Spleen (tissue), 11 donors: ENCODE data around the gene SLC35E2B. TPM values are rescaled to one million over a fixed set of nuclear protein-coding genes. Genes with fewer than 3 reads are reported as not detected.

Experiments used
- DNase-seq: peaks from one replicate; pipeline ENCODE4 v3.0.0-alpha.2; 2020
- H3K27ac ChIP-seq, 8 donors: fragments of 200-600 bp; sonication (generic) in 7 of 8; 1 replicate in 4 of 8; 2 replicates in 4 of 8; pipeline versions ENCODE4 v1.5.0 to v1.8.0; 2016 to 2021; ENCODE audit warnings: inconsistent platforms in 4 of 8, mild to moderate bottlenecking in 4 of 8, moderate library complexity in 1 of 8
- H3K27me3 ChIP-seq, 7 donors: fragments of 200-600 bp; sonication (generic) in 6 of 7; replicated peaks in 1 of 7; 1 replicate in 4 of 7; 2 replicates in 3 of 7; pipeline versions ENCODE4 v1.5.0 to v1.8.0; 2016 to 2021; ENCODE audit warnings: inconsistent platforms in 3 of 7, mild to moderate bottlenecking in 1 of 7
- H3K36me3 ChIP-seq, 6 donors: fragments of 200-600 bp; sonication (generic) in 5 of 6; 1 replicate in 4 of 6; 2 replicates in 2 of 6; pipeline versions ENCODE4 v1.5.0 to v1.8.0; 2016 to 2021; ENCODE audit warnings: inconsistent platforms in 2 of 6
- H3K4me1 ChIP-seq, 6 donors: fragments of 200-600 bp; sonication (generic) in 5 of 6; 1 replicate in 3 of 6; 2 replicates in 3 of 6; pipeline versions ENCODE4 v1.5.0 to v1.8.0; 2016 to 2021; ENCODE audit warnings: inconsistent platforms in 3 of 6
- H3K4me3 ChIP-seq, 8 donors: fragments of 200-600 bp; sonication (generic) in 7 of 8; 1 replicate in 4 of 8; 2 replicates in 4 of 8; pipeline versions ENCODE4 v1.5.0 to v1.8.0; 2016 to 2021; ENCODE audit warnings: inconsistent platforms in 4 of 8, mild to moderate bottlenecking in 4 of 8, moderate library complexity in 2 of 8
- H3K9me3 ChIP-seq, 8 donors: fragments of 200-600 bp; sonication (generic) in 7 of 8; 1 replicate in 4 of 8; 2 replicates in 4 of 8; pipeline versions ENCODE4 v1.5.0 to v1.8.0; 2016 to 2021; ENCODE audit warnings: inconsistent platforms in 4 of 8
- POLR2A ChIP-seq, 3 donors: fragments of 450-650 bp; IDR thresholded peaks; one replicate each; pipeline ENCODE4 v1.5.1; 2017; ENCODE audit warnings: antibody characterized with exemption in 3 of 3, mild to moderate bottlenecking in 1 of 3
- POLR2AphosphoS5 ChIP-seq, 3 donors: sonication (generic); formaldehyde crosslinking; IDR thresholded peaks; one replicate each; pipeline ENCODE4 v1.5.1; 2017; ENCODE audit warnings: antibody characterized with exemption in 3 of 3
- WGBS, 5 donors: extraction: QIAGEN DNeasy Blood & Tissue Kit in 3 of 5; methylation state at CpG; one replicate each; pipeline versions ENCODE4 v1.1.5 to v1.1.7; 2013 to 2018; 5-methylcytosine and 5-hydroxymethylcytosine counted together
- intact Hi-C: fragments of 100-400 bp; cut with DNase I; formaldehyde crosslinking; loops from one replicate; pipeline ENCODE4 v1.15.0; 2023; ENCODE audit warnings: low total_unique reads
- polyA plus RNA-seq, 3 donors: library from polyadenylated mRNA; stranded (reverse); fragments of 200-250 nt; gene quantifications; one replicate each; pipeline ENCODE4 v1.2.1, GENCODE V29; 2013
- total RNA-seq, 7 donors: library from RNA; depleted of rRNA in 3 of 7; stranded (reverse); fragments of >200 nt in 3 of 7; fragmentation: NEBNext Ultra II Directional in 4 of 7; extraction: Animal tissue kit (Norgen Biotek cat#: 25700) in 4 of 7; gene quantifications; one replicate each; pipeline versions ENCODE4 v1.1.0 to v1.2.1, GENCODE V29; 2016 to 2021
- TF ChIP-seq, protein P1 (sequence below), 11 experiments: fragments of 200-600 bp in 7 of 11; fragments of 450-650 bp in 4 of 11; sonication (generic) in 4 of 11; IDR thresholded peaks in 8 of 11; conservative IDR thresholded peaks in 3 of 11; 1 replicate in 7 of 11; 2 replicates in 4 of 11; pipeline versions ENCODE4 v1.4.0 to v1.8.0; 2016 to 2021; ENCODE audit warnings: antibody characterized with exemption in 11 of 11, inconsistent platforms in 4 of 11, mild to moderate bottlenecking in 1 of 11
- donor health status: healthy with polysubstance abuse.
- donor health status: DM: no; HTN: no; CAD: no; lungs with moderate emphysema.
- donor health status: DM: no; HTN: no; CAD: no.
- donor health status: Bipolar disorder and iron deficiency.
- donor health status: healthy.
- donor health status: DM: no; HTN: no; CAD: no.
- donor health status: DM: yes; HTN: yes; CAD: no.

Gene SLC35E2B
- total and polyA plus RNA-seq, 10 donors: 18.3 to 105 (median 55.3) TPM

GRCh38 chr1:1623631-1624442 lies 68.8 kb downstream of the SLC35E2B start:
- Histone ChIP-seq H3K27ac (no peak overlapping the region), H3K36me3 (peaks cover 0 to 61% (median 7%) of the 10 kb centered on the region in 6 donors), H3K27me3 (peaks cover 0 to 8% (median 0%) of the 10 kb centered on the region in 7 donors), H3K4me1 (peaks cover 0 to 17% (median 3%) of the 10 kb centered on the region in 6 donors), H3K9me3 (no peaks in the 10 kb centered on the region), H3K4me3 (no peak overlapping the region)
- peak; percentile 76 for DNase-seq
- TF ChIP-seq POLR2AphosphoS5 (IDR thresholded peaks at IDR 0.05) (peak in 2 of 3 donors; percentile 10 to 20), POLR2A (IDR thresholded peaks at IDR 0.05) (no peak)
- TF ChIP-seq, protein P1, sequence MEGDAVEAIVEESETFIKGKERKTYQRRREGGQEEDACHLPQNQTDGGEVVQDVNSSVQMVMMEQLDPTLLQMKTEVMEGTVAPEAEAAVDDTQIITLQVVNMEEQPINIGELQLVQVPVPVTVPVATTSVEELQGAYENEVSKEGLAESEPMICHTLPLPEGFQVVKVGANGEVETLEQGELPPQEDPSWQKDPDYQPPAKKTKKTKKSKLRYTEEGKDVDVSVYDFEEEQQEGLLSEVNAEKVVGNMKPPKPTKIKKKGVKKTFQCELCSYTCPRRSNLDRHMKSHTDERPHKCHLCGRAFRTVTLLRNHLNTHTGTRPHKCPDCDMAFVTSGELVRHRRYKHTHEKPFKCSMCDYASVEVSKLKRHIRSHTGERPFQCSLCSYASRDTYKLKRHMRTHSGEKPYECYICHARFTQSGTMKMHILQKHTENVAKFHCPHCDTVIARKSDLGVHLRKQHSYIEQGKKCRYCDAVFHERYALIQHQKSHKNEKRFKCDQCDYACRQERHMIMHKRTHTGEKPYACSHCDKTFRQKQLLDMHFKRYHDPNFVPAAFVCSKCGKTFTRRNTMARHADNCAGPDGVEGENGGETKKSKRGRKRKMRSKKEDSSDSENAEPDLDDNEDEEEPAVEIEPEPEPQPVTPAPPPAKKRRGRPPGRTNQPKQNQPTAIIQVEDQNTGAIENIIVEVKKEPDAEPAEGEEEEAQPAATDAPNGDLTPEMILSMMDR (IDR thresholded peaks at IDR 0.05 in 8 of 11, conservative IDR thresholded peaks at IDR 0.05 in 3 of 11): no peak
- 89 to 95% (median 94%) methylated on average over 19 to 51 of the region's 51 CpGs for WGBS, 5 donors
- intact Hi-C loops: no loop called here

GRCh38 chr1:1623181-1623630 lies 69.4 kb downstream of the SLC35E2B start:
- Histone ChIP-seq H3K27ac (no peak overlapping the region), H3K27me3 (peaks cover 0 to 2% (median 0%) of the 10 kb centered on the region in 7 donors), H3K36me3 (peaks cover 0 to 61% (median 5%) of the 10 kb centered on the region in 6 donors), H3K9me3 (no peaks in the 10 kb centered on the region), H3K4me1 (peaks cover 0 to 17% (median 2%) of the 10 kb centered on the region in 6 donors), H3K4me3 (no peak overlapping the region)
- peak; percentile 75 for DNase-seq
- TF ChIP-seq, protein P1 (IDR thresholded peaks at IDR 0.05 in 8 of 11, conservative IDR thresholded peaks at IDR 0.05 in 3 of 11): no peak
- peak in 1 of 3 donors; percentile 4 for TF ChIP-seq POLR2AphosphoS5 (IDR thresholded peaks at IDR 0.05)
- WGBS, 5 donors: 93 to 99% (median 96%) methylated on average over 22 to 33 of the region's 33 CpGs
- intact Hi-C loops: no loop called here

DNA sequence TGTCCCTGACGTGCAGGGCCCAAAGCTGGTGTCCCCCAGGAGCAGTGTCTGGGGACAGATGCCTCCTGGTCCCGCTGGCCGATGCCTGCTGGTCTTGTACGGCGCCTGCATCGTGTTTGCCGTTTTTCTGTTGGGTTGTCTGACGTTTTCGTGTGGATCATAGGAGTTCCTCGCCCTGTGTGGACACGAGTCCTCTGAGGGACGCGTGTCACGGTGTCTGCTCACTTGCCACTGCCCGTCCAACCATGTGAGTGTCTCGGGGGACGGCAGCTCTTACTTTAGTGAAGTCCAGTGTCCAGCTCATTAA lies 69.9 kb downstream of the SLC35E2B start:
- Histone ChIP-seq H3K9me3 (no peaks in the 10 kb centered on the region), H3K27me3 (no peaks in the 10 kb centered on the region), H3K4me1 (peaks cover 0 to 15% (median 4%) of the 10 kb centered on the region in 6 donors), H3K4me3 (no peak overlapping the region), H3K27ac (no peak overlapping the region), H3K36me3 (peaks cover 0 to 61% (median 1%) of the 10 kb centered on the region in 6 donors)
- 90 to 95% (median 92%) methylated on average over 16 to 17 of the region's 17 CpGs for WGBS, 5 donors
- TF ChIP-seq POLR2A (IDR thresholded peaks at IDR 0.05) (no peak), POLR2AphosphoS5 (IDR thresholded peaks at IDR 0.05) (peak in 2 of 3 donors; percentile 8 to 41)
- TF ChIP-seq, protein P1 (IDR thresholded peaks at IDR 0.05 in 8 of 11, conservative IDR thresholded peaks at IDR 0.05 in 3 of 11): no peak
- intact Hi-C loops: no loop called here
- DNase-seq: no peak

DNA sequence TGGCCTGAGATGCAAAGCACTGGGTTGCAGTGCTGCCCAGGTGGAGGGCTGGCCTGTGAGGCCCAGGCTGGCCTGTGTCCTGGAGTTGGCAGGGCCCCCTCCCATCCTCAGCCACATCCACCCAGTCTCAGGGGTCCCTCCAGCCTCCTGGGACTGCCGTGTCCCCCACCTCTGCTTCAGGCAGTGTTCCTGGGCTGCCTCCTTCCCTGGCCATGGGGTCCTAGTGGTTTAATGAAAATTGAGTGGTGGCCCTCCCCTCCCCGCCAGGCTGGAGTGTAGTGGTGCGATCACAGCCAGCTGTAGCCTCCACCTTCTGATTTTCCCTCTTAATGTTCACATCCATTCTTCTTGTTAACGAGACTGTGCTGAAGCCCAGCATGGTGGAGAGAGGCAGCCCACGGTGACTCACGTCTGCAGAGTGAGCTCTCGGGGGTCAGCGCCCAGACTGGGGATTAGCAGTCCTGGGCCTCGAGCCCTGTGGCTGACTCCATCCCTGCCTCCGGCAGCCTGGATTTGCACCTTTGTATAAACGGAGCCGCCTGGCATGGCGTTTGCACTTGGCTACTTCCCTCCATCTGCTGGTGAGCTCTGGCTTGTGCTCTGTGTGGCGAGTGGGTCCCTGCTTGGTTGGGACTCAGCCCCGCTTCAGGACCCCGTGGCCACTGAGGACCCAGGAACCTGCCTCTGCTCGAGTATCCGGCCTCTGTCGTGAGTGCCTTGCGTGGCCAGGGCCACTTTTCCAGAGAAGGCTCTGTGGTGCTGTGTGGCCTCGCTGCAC lies 70.4 kb downstream of the SLC35E2B start:
- 85 to 93% (median 87%) methylated on average over 13 to 21 of the region's 21 CpGs for WGBS, 5 donors
- TF ChIP-seq, protein P1 (IDR thresholded peaks at IDR 0.05 in 8 of 11, conservative IDR thresholded peaks at IDR 0.05 in 3 of 11): no peak
- no peak for TF ChIP-seq POLR2AphosphoS5 (IDR thresholded peaks at IDR 0.05)
- TF ChIP-seq POLR2A (IDR thresholded peaks at IDR 0.05): no peak
- no peak overlapping the region for H3K4me3 ChIP-seq
- H3K4me1 ChIP-seq: peaks cover 0 to 21% (median 9%) of the 10 kb centered on the region in 6 donors
- no peak overlapping the region for H3K27ac ChIP-seq
- peak; percentile 74 for DNase-seq
- H3K9me3 ChIP-seq: no peaks in the 10 kb centered on the region
- intact Hi-C loops: no loop called here
- peaks cover 0 to 60% (median 0%) of the 10 kb centered on the region in 6 donors for H3K36me3 ChIP-seq
- H3K27me3 ChIP-seq: no peaks in the 10 kb centered on the region
